Sigmoid colon (tissue), 7 donors: ENCODE results near the gene GFER. TPM values are rescaled to one million over a fixed set of nuclear protein-coding genes. Genes with fewer than 3 reads are reported as not detected.

Experiments used
- DNase-seq: peaks from one replicate; pipeline ENCODE4 v3.0.0-alpha.2; 2019
- H3K27ac ChIP-seq, 4 donors: fragments of 200-600 bp; sonication (generic); one replicate each; pipeline ENCODE4 v1.5.1; 2016 to 2019; ENCODE audit warnings: mild to moderate bottlenecking in 1 of 4
- H3K27me3 ChIP-seq, 3 donors: fragments of 200-600 bp; sonication (generic); one replicate each; pipeline ENCODE4 v1.5.1; 2019; ENCODE audit warnings: mild to moderate bottlenecking in 1 of 3
- H3K36me3 ChIP-seq, 4 donors: fragments of 200-600 bp; sonication (generic); one replicate each; pipeline ENCODE4 v1.5.1; 2016 to 2019
- H3K4me1 ChIP-seq, 4 donors: fragments of 200-600 bp; sonication (generic); one replicate each; pipeline ENCODE4 v1.5.1; 2017 to 2019
- H3K4me3 ChIP-seq, 4 donors: fragments of 200-600 bp; sonication (generic); one replicate each; pipeline ENCODE4 v1.5.1; 2017 to 2019; ENCODE audit warnings: mild to moderate bottlenecking in 2 of 4, moderate library complexity in 1 of 4
- H3K9me3 ChIP-seq, 4 donors: fragments of 200-600 bp in 3 of 4; sonication (generic) in 3 of 4; one replicate each; pipeline versions ENCODE4 v1.5.1 to v1.6.1; 2013 to 2019
- EP300 ChIP-seq, 4 donors: sonication (generic); formaldehyde crosslinking; IDR thresholded peaks; one replicate each; pipeline ENCODE4 v1.6.1; 2017; ENCODE audit warnings: antibody characterized with exemption in 4 of 4
- POLR2A ChIP-seq, 2 donors: fragments of 450-650 bp; IDR thresholded peaks; one replicate each; pipeline ENCODE4 v1.6.1; 2016; ENCODE audit warnings: antibody characterized with exemption in 2 of 2, mild to moderate bottlenecking in 2 of 2, moderate library complexity in 2 of 2
- POLR2AphosphoS5 ChIP-seq, 4 donors: sonication (generic); formaldehyde crosslinking; IDR thresholded peaks; one replicate each; pipeline ENCODE4 v1.6.1; 2017; ENCODE audit warnings: antibody characterized with exemption in 4 of 4
- WGBS, 2 donors: extraction: QIAGEN DNeasy Blood & Tissue Kit; methylation state at CpG; one replicate each; pipeline ENCODE4 v1.1.7; 2013; 5-methylcytosine and 5-hydroxymethylcytosine counted together
- intact Hi-C: fragments of 100-400 bp; cut with DNase I; formaldehyde crosslinking; loops from one replicate; pipeline ENCODE4 v1.15.1; 2023
- polyA plus RNA-seq, 3 donors: library from polyadenylated mRNA; stranded (reverse); fragments of 200-250 nt; gene quantifications; one replicate each; pipeline ENCODE4 v1.2.3, GENCODE V29; 2013
- total RNA-seq, 4 donors: library from RNA; depleted of rRNA; stranded (reverse); fragments of >200 nt; gene quantifications; one replicate each; pipeline ENCODE4 v1.1.0, GENCODE V29; 2016
- TF ChIP-seq, protein P1 (sequence below), 4 experiments: fragments of 450-650 bp in 3 of 4; fragments of 200-600 bp in 1 of 4; IDR thresholded peaks; one replicate each; pipeline ENCODE4 v1.5.1; 2016 to 2019; ENCODE audit warnings: antibody characterized with exemption in 4 of 4, mild to moderate bottlenecking in 3 of 4, moderate library complexity in 2 of 4
- donor health status: healthy with polysubstance abuse.
- donor health status: Bipolar disorder and iron deficiency.
- donor health status: healthy.

The GFER gene
- total and polyA plus RNA-seq, 7 donors: 17.5 to 125 (median 23.8) TPM

DNA sequence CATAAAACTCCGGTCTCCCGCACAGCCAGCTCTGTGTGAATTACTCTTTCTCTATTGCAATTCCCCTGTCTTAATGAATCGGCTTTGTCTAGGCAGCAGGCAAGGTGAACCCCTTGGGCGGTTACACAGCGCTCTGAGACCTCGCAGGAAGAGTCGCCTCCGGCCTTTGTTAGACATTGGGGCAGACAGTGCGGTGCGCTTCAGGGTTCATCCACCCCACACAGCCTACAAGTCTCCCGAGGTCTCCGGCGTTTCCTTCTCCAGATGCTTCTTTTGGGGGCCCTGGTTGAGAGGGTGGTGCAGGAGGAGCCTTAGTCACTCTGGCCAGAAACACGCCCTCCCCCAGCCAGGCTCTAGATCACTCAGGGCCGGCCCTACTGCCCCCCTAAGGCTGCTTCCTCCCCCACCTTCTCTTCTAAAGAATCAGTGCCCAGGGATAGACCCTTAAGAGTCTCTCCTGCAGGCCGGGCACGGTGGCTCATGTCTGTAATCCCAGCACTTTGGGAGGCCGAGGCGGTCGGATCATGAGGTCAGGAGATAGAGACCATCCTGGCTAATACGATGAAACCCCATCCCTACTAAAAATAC lies 39.3 kb upstream of the GFER start:
- 92 to 96% methylated on average over 21 of the region's 21 CpGs for WGBS, 2 donors
- no peak for TF ChIP-seq POLR2AphosphoS5 (IDR thresholded peaks at IDR 0.05)
- TF ChIP-seq, protein P1, sequence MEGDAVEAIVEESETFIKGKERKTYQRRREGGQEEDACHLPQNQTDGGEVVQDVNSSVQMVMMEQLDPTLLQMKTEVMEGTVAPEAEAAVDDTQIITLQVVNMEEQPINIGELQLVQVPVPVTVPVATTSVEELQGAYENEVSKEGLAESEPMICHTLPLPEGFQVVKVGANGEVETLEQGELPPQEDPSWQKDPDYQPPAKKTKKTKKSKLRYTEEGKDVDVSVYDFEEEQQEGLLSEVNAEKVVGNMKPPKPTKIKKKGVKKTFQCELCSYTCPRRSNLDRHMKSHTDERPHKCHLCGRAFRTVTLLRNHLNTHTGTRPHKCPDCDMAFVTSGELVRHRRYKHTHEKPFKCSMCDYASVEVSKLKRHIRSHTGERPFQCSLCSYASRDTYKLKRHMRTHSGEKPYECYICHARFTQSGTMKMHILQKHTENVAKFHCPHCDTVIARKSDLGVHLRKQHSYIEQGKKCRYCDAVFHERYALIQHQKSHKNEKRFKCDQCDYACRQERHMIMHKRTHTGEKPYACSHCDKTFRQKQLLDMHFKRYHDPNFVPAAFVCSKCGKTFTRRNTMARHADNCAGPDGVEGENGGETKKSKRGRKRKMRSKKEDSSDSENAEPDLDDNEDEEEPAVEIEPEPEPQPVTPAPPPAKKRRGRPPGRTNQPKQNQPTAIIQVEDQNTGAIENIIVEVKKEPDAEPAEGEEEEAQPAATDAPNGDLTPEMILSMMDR (IDR thresholded peaks at IDR 0.05): no peak
- TF ChIP-seq EP300 (IDR thresholded peaks at IDR 0.05): no peak
- TF ChIP-seq POLR2A (IDR thresholded peaks at IDR 0.05): no peak
- intact Hi-C loops: no loop called here
- peaks cover 0 to 30% (median 14%) of the 10 kb centered on the region in 4 donors for H3K4me1 ChIP-seq
- no peak overlapping the region for H3K27ac ChIP-seq
- H3K27me3 ChIP-seq: no peaks in the 10 kb centered on the region
- H3K36me3 ChIP-seq: peaks cover 0 to 16% (median 8%) of the 10 kb centered on the region in 4 donors
- H3K4me3 ChIP-seq: no peak overlapping the region
- DNase-seq: peak; percentile 61
- H3K9me3 ChIP-seq: no peaks in the 10 kb centered on the region

DNA sequence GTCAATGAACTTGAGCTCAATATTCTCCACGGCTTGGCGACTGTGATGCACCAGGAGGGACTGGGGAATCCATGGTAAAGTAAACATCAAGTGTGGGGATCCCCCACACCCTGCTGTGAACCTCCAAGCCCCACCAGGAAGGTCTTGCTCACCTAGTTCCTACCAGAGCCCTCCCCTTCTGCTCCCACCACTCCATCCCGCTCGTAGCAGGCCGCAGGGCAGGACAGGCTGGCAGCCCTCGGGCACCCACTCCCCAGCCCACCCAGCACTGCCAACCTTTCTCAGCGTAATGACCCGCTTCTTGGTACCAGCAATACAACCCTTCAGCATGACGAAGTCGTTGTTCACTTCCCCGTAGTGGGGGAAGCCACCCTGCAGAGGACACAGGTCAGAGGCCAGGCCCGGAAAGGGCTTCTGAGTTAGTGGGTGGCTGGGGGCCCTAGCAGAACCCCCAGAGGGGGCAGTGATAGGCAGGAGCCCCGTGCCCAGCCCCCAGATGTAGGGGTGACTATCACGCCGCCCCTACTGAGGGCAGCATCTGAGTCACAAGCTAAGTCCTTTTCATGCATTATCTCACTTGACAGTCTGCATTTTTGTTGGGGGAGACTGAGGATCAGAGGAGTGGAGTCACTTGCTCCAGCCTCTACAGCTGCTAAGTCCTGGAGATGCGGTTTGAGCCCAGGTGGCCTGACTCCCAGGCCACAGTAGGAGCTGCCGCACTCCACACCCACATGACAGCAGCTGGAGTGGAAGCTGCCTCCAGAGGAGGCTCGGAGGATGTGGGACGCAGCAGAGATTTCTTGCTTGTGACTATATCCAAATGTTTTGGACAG lies 38.2 kb upstream of the GFER start:
- no peak for DNase-seq
- Histone ChIP-seq H3K36me3 (peaks cover 0 to 5% (median 1%) of the 10 kb centered on the region in 4 donors), H3K27ac (no peak overlapping the region), H3K9me3 (no peaks in the 10 kb centered on the region), H3K27me3 (no peaks in the 10 kb centered on the region), H3K4me1 (peaks cover 0 to 29% (median 14%) of the 10 kb centered on the region in 4 donors), H3K4me3 (no peak overlapping the region)
- intact Hi-C loops: no loop called here
- WGBS, 2 donors: 86 to 91% methylated on average over 19 of the region's 19 CpGs
- TF ChIP-seq, protein P1 (IDR thresholded peaks at IDR 0.05): no peak
- TF ChIP-seq POLR2A (IDR thresholded peaks at IDR 0.05): no peak
- TF ChIP-seq POLR2AphosphoS5 (IDR thresholded peaks at IDR 0.05): no peak
- no peak for TF ChIP-seq EP300 (IDR thresholded peaks at IDR 0.05)

DNA sequence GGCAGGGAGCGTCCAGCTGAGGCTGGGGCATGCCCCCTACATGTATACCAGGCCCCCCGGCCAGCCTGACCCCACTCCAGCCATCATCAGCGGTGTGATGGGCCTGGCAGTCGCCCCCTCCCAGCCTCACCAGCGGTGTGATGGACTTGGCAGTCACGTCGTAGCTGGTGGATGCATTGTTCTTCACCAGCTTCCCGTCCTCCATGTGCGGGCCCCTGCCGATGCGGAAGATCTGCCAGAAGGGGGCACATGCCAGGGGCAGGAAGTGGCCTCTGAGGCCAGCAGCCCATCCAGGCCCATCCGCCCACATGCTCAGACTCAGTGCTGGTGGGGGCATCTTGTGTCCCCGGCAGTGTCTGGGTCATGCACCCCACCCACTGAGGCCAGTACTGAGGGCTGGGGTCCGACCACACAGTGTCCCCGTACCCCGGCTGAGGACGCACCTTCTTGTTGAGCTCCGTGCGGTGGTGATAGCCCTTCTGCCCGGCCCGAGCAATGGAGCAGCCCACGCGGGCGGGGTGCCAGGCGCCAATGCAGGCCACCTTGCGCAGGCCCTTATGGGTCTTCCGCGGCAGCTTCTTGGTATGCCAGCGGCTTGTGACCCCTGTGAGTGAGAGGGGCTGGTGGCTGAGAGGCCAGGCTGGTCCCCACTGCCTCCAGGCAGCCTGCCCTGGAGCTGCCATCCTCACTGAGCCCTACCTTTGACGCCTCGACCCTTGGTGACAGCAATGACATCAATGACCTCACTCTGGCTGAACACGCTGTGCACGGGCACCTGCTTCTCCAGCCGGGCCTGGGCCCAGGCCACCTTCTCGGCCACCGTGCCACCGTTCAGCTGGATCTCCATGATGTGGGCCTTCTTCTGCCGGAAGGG lies 37.3 kb upstream of the GFER start:
- no peaks in the 10 kb centered on the region for H3K36me3 ChIP-seq
- intact Hi-C loops: no loop called here
- DNase-seq: peak; percentile 61
- H3K4me1 ChIP-seq: peaks cover 0 to 20% (median 9%) of the 10 kb centered on the region in 4 donors
- no peak overlapping the region for H3K27ac ChIP-seq
- no peak overlapping the region for H3K4me3 ChIP-seq
- no peaks in the 10 kb centered on the region for H3K9me3 ChIP-seq
- 91% methylated on average over 38 of the region's 38 CpGs for WGBS, 2 donors
- TF ChIP-seq EP300 (IDR thresholded peaks at IDR 0.05) (no peak), POLR2A (IDR thresholded peaks at IDR 0.05) (no peak), POLR2AphosphoS5 (IDR thresholded peaks at IDR 0.05) (no peak)
- TF ChIP-seq, protein P1 (IDR thresholded peaks at IDR 0.05): no peak
- no peaks in the 10 kb centered on the region for H3K27me3 ChIP-seq

DNA sequence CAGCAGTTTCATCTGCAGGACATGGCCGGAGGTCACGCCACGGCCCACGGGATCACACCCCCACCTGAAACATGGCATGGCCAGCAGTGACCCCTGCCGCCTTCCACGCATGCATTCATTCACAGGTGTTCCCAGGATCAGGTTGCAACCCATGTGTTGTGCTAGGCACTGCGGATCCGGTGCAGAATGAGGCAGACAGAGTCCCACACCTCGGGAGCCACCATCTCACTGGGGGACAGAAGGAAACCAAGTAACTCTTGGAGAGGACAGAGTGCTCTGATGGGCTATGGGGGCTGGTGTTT lies 36.7 kb upstream of the GFER start:
- H3K36me3 ChIP-seq: no peaks in the 10 kb centered on the region
- TF ChIP-seq, protein P1 (IDR thresholded peaks at IDR 0.05): no peak
- TF ChIP-seq EP300 (IDR thresholded peaks at IDR 0.05): no peak
- TF ChIP-seq POLR2AphosphoS5 (IDR thresholded peaks at IDR 0.05): no peak
- no peak for TF ChIP-seq POLR2A (IDR thresholded peaks at IDR 0.05)
- 91 to 94% methylated on average over 9 of the region's 9 CpGs for WGBS, 2 donors
- DNase-seq: no peak
- no peaks in the 10 kb centered on the region for H3K9me3 ChIP-seq
- no peak overlapping the region for H3K4me3 ChIP-seq
- H3K27ac ChIP-seq: no peak overlapping the region
- H3K4me1 ChIP-seq: peaks cover 0 to 14% (median 3%) of the 10 kb centered on the region in 4 donors
- intact Hi-C loops: no loop called here
- no peaks in the 10 kb centered on the region for H3K27me3 ChIP-seq
